IMR-90 (cell line): ENCODE results near the gene C8B. TPM values are rescaled to one million over a fixed set of nuclear protein-coding genes. Genes with fewer than 3 reads are reported as not detected.

ENCODE experiments used
- ATAC-seq: fragments of 200-7000 bp; cut with Tn5 transposase; 2 replicates; pipeline ENCODE4 v1.9.1; 2020; ENCODE audit warnings: low read depth, mild to moderate bottlenecking, moderate library complexity
- BruUV-seq: library from RNA; stranded (reverse); fragments of 400-500 nt; replicated peaks from 2 replicates; lab custom pipeline; 2021; lab: Mats Ljungman, UMichigan
- CTCF ChIA-PET: fragments of 300-600 bp; formaldehyde crosslinking; extraction: SDS; loops from one replicate; lab custom pipeline; 2021; ENCODE audit warnings: antibody characterized with exemption; lab: Yijun Ruan, JAX
- POLR2A ChIA-PET: fragments of 300-600 bp; sonication (Branson Sonifier 250); formaldehyde crosslinking; loops from one replicate; lab custom pipeline; 2022; ENCODE audit warnings: antibody characterized with exemption; ENCODE audit not compliant: unreplicated experiment; lab: Charles Lee
- DNase-seq: peaks from one replicate; pipeline ENCODE4 v3.0.0; 2013
- H2AFZ ChIP-seq: replicated peaks from 2 replicates; pipeline ENCODE3; 2013; ENCODE audit warnings: low read length, mild to moderate bottlenecking; ENCODE audit not compliant: poor library complexity
- H2AK5ac ChIP-seq: 2 replicates; pipeline ENCODE4 v1.6.1; 2013; ENCODE audit warnings: low read depth, low read length, inconsistent platforms
- H2AK9ac ChIP-seq: replicated peaks from 2 replicates; pipeline ENCODE3; 2013; ENCODE audit warnings: mild to moderate bottlenecking, low read depth, low read length, moderate library complexity; ENCODE audit not compliant: poor library complexity
- H2BK120ac ChIP-seq: 2 replicates; pipeline ENCODE4 v1.6.1; 2013; ENCODE audit warnings: low read depth, low read length, inconsistent platforms
- H2BK15ac ChIP-seq: 3 replicates; pipeline ENCODE4 v1.6.1; 2013; ENCODE audit warnings: low read depth, low read length, inconsistent platforms
- H2BK20ac ChIP-seq: 2 replicates; pipeline ENCODE4 v1.6.1; 2013; ENCODE audit warnings: low read depth, mild to moderate bottlenecking, inconsistent platforms, low read length, moderate library complexity
- H2BK5ac ChIP-seq: 2 replicates; pipeline ENCODE4 v1.6.1; 2013; ENCODE audit warnings: mild to moderate bottlenecking, low read depth, low read length, inconsistent platforms; ENCODE audit not compliant: poor library complexity, severe bottlenecking
- H3K14ac ChIP-seq: replicated peaks from 2 replicates; pipeline ENCODE4 v1.6.1; 2013; ENCODE audit warnings: low read depth, low read length, inconsistent platforms
- H3K18ac ChIP-seq: 2 replicates; pipeline ENCODE4 v1.6.1; 2013; ENCODE audit warnings: low read depth, low read length, control low read depth
- H3K23ac ChIP-seq: 2 replicates; pipeline ENCODE4 v1.6.1; 2013; ENCODE audit warnings: low read depth, low read length, inconsistent platforms
- H3K27ac ChIP-seq: 2 replicates; pipeline ENCODE4 v1.5.1; 2013; ENCODE audit warnings: mild to moderate bottlenecking, control low read depth, low read length; ENCODE audit not compliant: insufficient read depth
- H3K27me3 ChIP-seq: 2 replicates; pipeline ENCODE4 v1.6.1; 2013; ENCODE audit warnings: low read length; ENCODE audit not compliant: control insufficient read depth, insufficient read depth
- H3K36me3 ChIP-seq: 2 replicates; pipeline ENCODE4 v1.6.1; 2013; ENCODE audit warnings: low read length, mixed read lengths; ENCODE audit not compliant: control insufficient read depth, insufficient read depth
- H3K4ac ChIP-seq: 2 replicates; pipeline ENCODE4 v1.6.1; 2013; ENCODE audit warnings: low read depth, low read length, inconsistent platforms
- H3K4me1 ChIP-seq: 2 replicates; pipeline ENCODE4 v1.6.1; 2013; ENCODE audit warnings: low read length, mixed read lengths; ENCODE audit not compliant: control insufficient read depth, insufficient read depth
- H3K4me2 ChIP-seq: 2 replicates; pipeline ENCODE4 v1.6.1; 2013; ENCODE audit warnings: low read depth, mild to moderate bottlenecking, control low read depth, low read length, moderate library complexity
- H3K4me3 ChIP-seq: 2 replicates; pipeline ENCODE4 v1.5.1; 2013; ENCODE audit warnings: low read depth, mild to moderate bottlenecking, control low read depth, low read length, moderate library complexity; ENCODE audit not compliant: insufficient read depth
- H3K56ac ChIP-seq: 2 replicates; pipeline ENCODE4 v1.6.1; 2013; ENCODE audit warnings: low read length, inconsistent platforms; ENCODE audit not compliant: insufficient read depth; ENCODE audit errors: extremely low read depth
- H3K79me1 ChIP-seq, 2 experiments: 2 replicates each; pipeline ENCODE4 v1.6.1; 2013; ENCODE audit warnings: low read length in 2 of 2, inconsistent platforms in 1 of 2, low read depth in 1 of 2
- H3K9ac ChIP-seq: 2 replicates; pipeline ENCODE4 v1.6.1; 2013; ENCODE audit warnings: low read depth, low read length, control low read depth
- H3K9me1 ChIP-seq: 2 replicates; pipeline ENCODE4 v1.6.1; 2013; ENCODE audit warnings: low read length, inconsistent platforms; ENCODE audit not compliant: insufficient read depth
- H3K9me3 ChIP-seq: 2 replicates; pipeline ENCODE4 v1.6.1; 2013; ENCODE audit warnings: low read length; ENCODE audit not compliant: control insufficient read depth, insufficient read depth
- H4K20me1 ChIP-seq: 2 replicates; pipeline ENCODE4 v1.6.1; 2013; ENCODE audit warnings: low read length, inconsistent platforms; ENCODE audit not compliant: insufficient read depth
- H4K5ac ChIP-seq: 2 replicates; pipeline ENCODE4 v1.6.1; 2013; ENCODE audit warnings: mild to moderate bottlenecking, low read depth, low read length, control low read depth
- H4K8ac ChIP-seq, 2 experiments: 2 replicates each; pipeline ENCODE4 v1.6.1; 2013; ENCODE audit warnings: low read depth in 2 of 2, low read length in 2 of 2, control low read depth in 1 of 2, inconsistent platforms in 1 of 2
- H4K91ac ChIP-seq: 2 replicates; pipeline ENCODE4 v1.6.1; 2013; ENCODE audit warnings: low read depth, low read length, inconsistent platforms; ENCODE audit not compliant: insufficient read depth
- BHLHE40 ChIP-seq: fragments of 150-350 bp; IDR thresholded peaks from 2 replicates; pipeline ENCODE4 v1.6.1; 2016; ENCODE audit warnings: mild to moderate bottlenecking, low read depth, low read length
- CEBPB ChIP-seq: IDR thresholded peaks from 2 replicates; pipeline ENCODE4 v1.6.1; 2012; ENCODE audit warnings: low read depth, low read length, improper control_type of control experiment
- CHD1 ChIP-seq: IDR thresholded peaks from 2 replicates; pipeline ENCODE4 v1.6.1; 2012; ENCODE audit warnings: low read depth, low read length, improper control_type of control experiment
- CTCF ChIP-seq: conservative IDR thresholded peaks from 2 replicates; pipeline ENCODE4 v1.5.1; 2012; ENCODE audit warnings: mild to moderate bottlenecking, low read depth, low read length, improper control_type of control experiment
- ELK1 ChIP-seq: fragments of 150-350 bp; IDR thresholded peaks from 2 replicates; pipeline ENCODE4 v1.6.1; 2016; ENCODE audit warnings: low read depth, mild to moderate bottlenecking, low read length, moderate library complexity, borderline replicate concordance
- FOS ChIP-seq: fragments of 150-350 bp; IDR thresholded peaks from 2 replicates; pipeline ENCODE4 v1.6.1; 2016; ENCODE audit warnings: low read depth, low read length
- MAFK ChIP-seq: IDR thresholded peaks from 2 replicates; pipeline ENCODE4 v1.6.1; 2012; ENCODE audit warnings: low read depth, low read length, improper control_type of control experiment
- MAZ ChIP-seq: IDR thresholded peaks from 2 replicates; pipeline ENCODE4 v1.6.1; 2012; ENCODE audit warnings: low read depth, mild to moderate bottlenecking, low read length, improper control_type of control experiment, moderate library complexity, borderline replicate concordance
- MXI1 ChIP-seq: IDR thresholded peaks from 2 replicates; pipeline ENCODE4 v1.6.1; 2012; ENCODE audit warnings: low read depth, mild to moderate bottlenecking, low read length, moderate library complexity, borderline replicate concordance
- NFE2L2 ChIP-seq: fragments of 150-350 bp; IDR thresholded peaks from 2 replicates; pipeline ENCODE4 v1.6.1; 2016; ENCODE audit warnings: low read depth, mild to moderate bottlenecking, low read length
- POLR2A ChIP-seq: IDR thresholded peaks from 2 replicates; pipeline ENCODE4 v1.6.1; 2012; ENCODE audit warnings: mild to moderate bottlenecking, low read depth, low read length
- RAD21 ChIP-seq: IDR thresholded peaks from 2 replicates; pipeline ENCODE4 v1.6.1; 2012; ENCODE audit warnings: low read length, improper control_type of control experiment
- RCOR1 ChIP-seq: IDR thresholded peaks from 2 replicates; pipeline ENCODE4 v1.6.1; 2012; ENCODE audit warnings: mild to moderate bottlenecking, low read length, improper control_type of control experiment; ENCODE audit not compliant: insufficient replicate concordance
- RFX5 ChIP-seq: IDR thresholded peaks from 2 replicates; pipeline ENCODE4 v1.8.0; 2012; ENCODE audit warnings: low read depth, mild to moderate bottlenecking, low read length, moderate library complexity
- SMC3 ChIP-seq: fragments of 150-350 bp; IDR thresholded peaks from 2 replicates; pipeline ENCODE4 v1.6.1; 2016; ENCODE audit warnings: low read depth, mild to moderate bottlenecking, antibody characterized with exemption, low read length, moderate library complexity
- USF2 ChIP-seq: fragments of 150-350 bp; IDR thresholded peaks from 2 replicates; pipeline ENCODE4 v1.6.1; 2017; ENCODE audit warnings: mild to moderate bottlenecking, antibody characterized with exemption, low read length, low read depth
- WGBS, 2 experiments: methylation state at CpG; one replicate each; pipeline versions ENCODE4 v1.1.5 to v1.1.7; 2013; ENCODE audit warnings: missing lambda C conversion rate in 2 of 2; ENCODE audit not compliant: insufficient read length in 1 of 2; ENCODE audit errors: extremely low coverage in 2 of 2; 5-methylcytosine and 5-hydroxymethylcytosine counted together
- dilution Hi-C: fragments of 300-500 bp; cut with HindIII; formaldehyde crosslinking; loops from one replicate; pipeline ENCODE4 v1.14.3; 2018; ENCODE audit warnings: low sequenced_read_pairs; ENCODE audit not compliant: unreplicated experiment
- in situ Hi-C: fragments of 300-500 bp; cut with MboI; formaldehyde crosslinking; loops from 3 replicates; pipeline ENCODE4 v1.14.3; 2019; ENCODE audit warnings: low sequenced_read_pairs, inconsistent platforms, mixed read lengths
- intact Hi-C: fragments of 100-400 bp; cut with micrococcal nuclease; formaldehyde crosslinking; loops from 2 replicates; pipeline ENCODE4 v1.10.0; 2022
- polyA plus RNA-seq, 3 experiments: library from polyadenylated mRNA; depleted of rRNA; stranded (reverse); fragments of >200 nt; gene quantifications; 2 replicates each; pipeline ENCODE4 v1.2.3, GENCODE V29; 2012; ENCODE audit warnings: low replicate concordance in 1 of 3
- total RNA-seq: library from RNA; depleted of rRNA; stranded (reverse); fragments of >200 nt; gene quantifications from 2 replicates; pipeline ENCODE4 v1.2.3, GENCODE V29; 2012

C8B gene
- total and polyA plus RNA-seq, 2 of the 4 experiments (the other 2 are of a cell fraction): not detected

GRCh38 chr1:56916630-56917029 lies 49.2 kb downstream of the C8B start:
- no TSS peak for BruUV-seq
- H3K4me3 ChIP-seq: no peak overlapping the region
- no peak for TF ChIP-seq POLR2A
- no peak for TF ChIP-seq MAFK
- TF ChIP-seq USF2: no peak
- no peak for TF ChIP-seq ELK1
- TF ChIP-seq MXI1: no peak
- TF ChIP-seq RFX5: no peak
- TF ChIP-seq MAZ: no peak
- TF ChIP-seq CHD1: no peak
- no peak for TF ChIP-seq CTCF
- no peak for TF ChIP-seq RAD21
- no peak for TF ChIP-seq RCOR1
- TF ChIP-seq CEBPB: no peak
- no peak for TF ChIP-seq NFE2L2
- no peak for TF ChIP-seq SMC3
- no peak for TF ChIP-seq FOS
- no peak for TF ChIP-seq BHLHE40
- no peaks in the 10 kb centered on the region for H3K9me3 ChIP-seq
- H3K4me2 ChIP-seq: no peak overlapping the region
- H3K9ac ChIP-seq: no peak overlapping the region
- in situ Hi-C loops (no loop called here), dilution Hi-C loops (no loop called here), intact Hi-C loops (no loop called here)
- H3K23ac ChIP-seq: no peak overlapping the region
- H4K20me1 ChIP-seq: no peaks in the 10 kb centered on the region
- DNase-seq (no peak), ATAC-seq (no peak)
- H2BK120ac ChIP-seq: no peak overlapping the region
- no peak overlapping the region for H3K14ac ChIP-seq
- no peak overlapping the region for H2BK15ac ChIP-seq
- H2AFZ ChIP-seq: no peak overlapping the region
- no peaks in the 10 kb centered on the region for H3K9me1 ChIP-seq
- H3K4me1 ChIP-seq: no peaks in the 10 kb centered on the region
- H2AK9ac ChIP-seq: no peak overlapping the region
- no peak overlapping the region for H4K5ac ChIP-seq
- ChIA-PET CTCF (no interaction called here), POLR2A (no interaction called here)
- WGBS, 2 experiments: no CpG with 5 or more reads among the region's 3 CpGs
- no peak overlapping the region for H3K4ac ChIP-seq
- H3K18ac ChIP-seq: no peak overlapping the region
- no peak overlapping the region for H2BK20ac ChIP-seq
- H2AK5ac ChIP-seq: no peak overlapping the region
- no peak overlapping the region for H2BK5ac ChIP-seq
- no peak overlapping the region for H3K56ac ChIP-seq
- H4K8ac ChIP-seq: no peak overlapping the region
- H4K91ac ChIP-seq: no peak overlapping the region
- H3K27me3 ChIP-seq: peaks cover 2% of the 10 kb centered on the region; the same call in 1 of the 2 replicates
- no peak overlapping the region for H3K27ac ChIP-seq
- H3K79me1 ChIP-seq: no peaks in the 10 kb centered on the region
- no peaks in the 10 kb centered on the region for H3K36me3 ChIP-seq
